VCaP (cell line): ENCODE data around the gene ABCG8.

Source experiments
- H3K27ac ChIP-seq: fragments of 450-650 bp; 2 replicates; pipeline ENCODE4 v1.5.1; 2017
- CTCF ChIP-seq: fragments of 450-650 bp; conservative IDR thresholded peaks from 2 replicates; pipeline ENCODE4 v1.5.1; 2017; ENCODE audit warnings: mild to moderate bottlenecking, moderate library complexity

ABCG8 gene

DNA sequence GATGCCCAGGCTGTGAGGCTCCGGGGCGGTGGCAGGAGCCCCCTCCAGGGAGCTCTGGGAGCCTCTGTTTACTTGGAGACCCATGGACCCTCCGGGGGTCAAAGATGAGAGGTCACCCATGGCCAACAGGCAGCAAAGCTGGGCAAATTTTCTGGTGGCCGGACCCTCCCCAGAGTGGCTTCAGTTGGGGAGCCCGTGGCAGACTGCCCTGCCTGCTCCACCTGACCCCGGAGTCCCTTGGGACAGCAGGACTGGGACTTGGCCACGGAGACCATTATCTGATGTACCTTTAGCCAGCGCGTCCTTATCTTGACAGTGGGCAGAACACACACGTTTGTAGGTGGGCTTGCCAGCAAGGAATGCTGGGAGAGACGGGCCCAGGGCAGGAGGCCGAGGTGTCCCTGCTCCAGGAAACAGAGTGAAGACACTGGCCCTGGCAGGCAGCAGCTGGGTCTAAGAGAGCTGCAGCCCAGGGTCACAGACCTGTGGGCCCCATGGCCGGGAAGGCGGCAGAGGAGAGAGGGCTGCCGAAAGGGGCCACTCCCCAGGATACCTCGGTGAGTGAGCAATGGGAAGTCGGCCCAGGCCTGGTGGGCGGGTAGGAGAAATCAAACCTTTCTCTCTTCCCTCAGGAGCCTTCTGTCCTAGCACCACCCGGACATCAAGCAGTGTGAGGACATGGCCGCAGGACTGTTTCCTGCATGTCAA is at the start of gene ABCG8, which contains the start of gene ABCG5:
TSS of gene ABCG8 (plus strand) at position 412 of the 708 bp plus-strand sequence. CDS start at position 495, 83 bp downstream.
TSS of gene ABCG5 (minus strand) at position 280 of the 708 bp plus-strand sequence. CDS start at position 120, 160 bp downstream.
- H3K27ac ChIP-seq = no peak within 1 kb of the TSS
- TF ChIP-seq CTCF = no peak

GRCh38 chr2:43790147-43790546 is 48.6 kb upstream of the ABCG8 start:
- H3K27ac ChIP-seq = no peak overlapping the region
- TF ChIP-seq CTCF = no peak

DNA sequence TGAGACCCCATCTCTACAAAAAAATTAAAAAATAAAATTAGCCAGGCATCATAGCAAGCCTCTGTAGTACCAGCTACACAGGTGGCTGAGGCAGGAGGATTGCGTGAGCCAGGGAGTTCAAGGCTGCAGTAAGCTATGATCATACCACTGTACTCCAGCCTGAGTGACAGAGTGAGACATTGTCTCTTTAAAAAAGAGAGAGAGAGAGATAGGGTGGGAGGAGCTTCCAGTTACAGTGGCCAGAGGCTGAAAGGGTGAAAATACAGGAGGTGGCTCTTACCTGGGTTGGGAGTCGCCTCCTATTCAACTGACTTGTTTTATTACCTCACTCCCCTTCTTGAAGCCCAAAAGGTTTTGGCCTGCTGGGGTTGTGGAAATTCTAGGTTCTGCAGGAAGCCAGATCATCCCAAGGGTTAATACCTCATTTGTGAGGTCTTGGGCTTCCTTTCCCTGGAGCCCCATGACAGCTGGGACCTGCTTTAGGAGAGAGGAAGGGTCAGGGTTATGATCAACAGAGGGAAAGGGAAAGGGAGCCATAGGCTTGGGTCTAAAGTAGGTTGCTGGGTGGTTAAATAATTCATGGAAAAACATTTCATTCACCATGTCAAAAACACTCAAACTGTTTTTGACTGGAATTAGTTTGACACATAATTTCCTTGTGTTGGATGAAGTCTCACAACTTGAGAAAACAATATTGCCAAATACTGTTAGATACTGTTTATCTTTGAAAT is 47.6 kb upstream of the ABCG8 start:
- no peak for TF ChIP-seq CTCF
- no peak overlapping the region for H3K27ac ChIP-seq

DNA sequence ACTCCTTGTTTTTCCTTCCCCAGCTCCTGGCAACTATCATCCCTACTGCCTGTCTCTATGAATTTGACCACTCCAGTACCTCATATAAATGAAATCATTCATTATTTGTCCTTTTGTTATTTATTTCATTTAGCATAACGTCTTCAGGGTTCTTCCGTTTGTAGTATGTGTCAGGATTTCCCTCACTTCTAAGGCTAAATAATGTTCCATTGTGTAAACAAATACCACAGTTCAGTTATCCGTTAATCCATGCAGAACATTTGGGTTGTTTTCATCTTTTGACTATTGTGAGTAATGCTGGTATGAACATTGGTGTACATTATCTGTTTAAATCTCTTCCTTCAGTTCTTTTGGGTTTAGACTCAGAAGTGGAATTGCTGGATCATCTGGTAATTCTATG is 46.1 kb upstream of the ABCG8 start:
- TF ChIP-seq CTCF = no peak
- no peak overlapping the region for H3K27ac ChIP-seq

DNA sequence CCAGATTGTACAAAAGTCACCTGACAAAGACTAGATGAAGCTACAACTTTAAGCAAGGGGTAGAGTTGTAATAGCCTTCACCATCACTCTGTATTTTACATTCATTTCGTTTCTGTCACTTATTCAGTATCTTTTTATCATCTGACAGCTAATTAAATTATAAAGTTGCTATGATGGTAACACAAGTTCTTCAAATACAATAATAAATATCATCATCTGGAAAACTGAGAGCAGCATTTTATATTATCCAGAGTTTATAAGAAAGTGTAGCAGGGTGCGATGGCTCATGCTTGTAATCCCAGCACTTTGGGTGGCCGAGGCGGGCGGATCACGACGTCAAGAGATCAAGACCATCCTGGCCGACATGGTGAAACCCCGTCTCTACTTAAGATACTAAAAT is 43.8 kb upstream of the ABCG8 start:
- H3K27ac ChIP-seq = no peak overlapping the region
- TF ChIP-seq CTCF = no peak

- H3K27ac ChIP-seq = no peak overlapping the region
- no peak for TF ChIP-seq CTCF
Measured at GRCh38 chr2:43796206-43796605, 42.6 kb upstream of the ABCG8 start.

GRCh38 chr2:43798300-43798699 is 40.5 kb upstream of the ABCG8 start:
- no peak for TF ChIP-seq CTCF
- no peak overlapping the region for H3K27ac ChIP-seq
